Measurements from ENCODE around the gene TRMT61B.

- TF ChIP-seq THRAP3 (IDR thresholded peaks at IDR 0.05; ENCODE audit: borderline replicate concordance), result no peak
- no peak for TF ChIP-seq EHMT2 (IDR thresholded peaks at IDR 0.05)
- TF ChIP-seq ZBTB1 (CRISPR knock-in tag; IDR thresholded peaks at IDR 0.05; ENCODE audit: borderline replicate concordance, low read depth), result no peak
- no peak for TF ChIP-seq POLR2AphosphoS5 (IDR thresholded peaks at IDR 0.05; ENCODE audit: control insufficient read depth, insufficient read depth, low read depth, low read length)
Measured at GRCh38 chr2:28824870-28825269, 45.2 kb downstream of the TRMT61B start.
